ELF-1 (cell line): ENCODE data around the gene FAM72A.
"Not testable (repeated sequence)": the region's sequence is repeated elsewhere in the genome, so short reads cannot be mapped to it uniquely, and the experiment has no call there.

Experiments used
- DNase-seq: peaks from one replicate; pipeline ENCODE4 v3.0.0-alpha.2; 2016; ENCODE audit warnings: low read depth, low spot score

FAM72A gene

DNA sequence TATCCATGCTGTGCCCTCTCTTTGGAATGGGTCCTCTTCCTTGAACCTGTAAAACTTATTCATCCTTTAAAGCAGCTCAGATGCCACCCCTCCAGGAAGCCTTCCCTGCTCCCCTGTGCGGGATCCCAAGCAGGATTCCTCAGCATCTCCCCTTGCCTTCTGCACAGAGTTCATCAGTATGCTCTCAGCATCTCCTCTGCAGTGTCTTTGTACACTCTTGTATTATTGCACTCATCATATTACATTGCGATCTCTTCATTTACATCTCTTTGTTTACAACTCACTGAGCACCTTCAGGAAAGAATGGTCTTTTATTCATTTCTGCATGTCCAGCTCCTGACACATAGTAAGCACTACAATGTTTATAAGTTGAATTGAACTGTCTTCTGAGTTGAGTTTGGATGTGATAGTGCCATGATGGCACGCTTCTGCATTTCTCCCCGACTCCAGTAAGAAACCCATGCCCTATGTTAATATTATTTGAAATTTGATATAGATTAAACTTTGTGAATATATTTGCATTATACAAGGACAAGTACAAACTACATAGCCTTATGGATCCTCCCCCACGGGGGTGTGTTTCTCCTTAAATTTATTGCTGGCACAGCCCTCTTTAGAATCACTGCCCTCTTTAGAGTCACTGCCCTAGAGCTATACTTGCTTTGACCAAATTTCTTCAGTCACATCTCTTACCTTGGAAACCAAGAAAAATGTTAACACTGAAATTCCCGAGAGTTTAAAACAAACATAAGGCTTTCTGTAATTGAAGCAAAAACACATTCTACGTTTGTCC lies 13.2 kb upstream of the FAM72A start:
- not testable (repeated sequence) for DNase-seq

- not testable (repeated sequence) for DNase-seq
These were observed 8.2 kb upstream of the FAM72A start for GRCh38 chr1:206210802-206211201.

- not testable (repeated sequence) for DNase-seq
These were observed 2.9 kb upstream of the FAM72A start for GRCh38 chr1:206205569-206205968.

DNA sequence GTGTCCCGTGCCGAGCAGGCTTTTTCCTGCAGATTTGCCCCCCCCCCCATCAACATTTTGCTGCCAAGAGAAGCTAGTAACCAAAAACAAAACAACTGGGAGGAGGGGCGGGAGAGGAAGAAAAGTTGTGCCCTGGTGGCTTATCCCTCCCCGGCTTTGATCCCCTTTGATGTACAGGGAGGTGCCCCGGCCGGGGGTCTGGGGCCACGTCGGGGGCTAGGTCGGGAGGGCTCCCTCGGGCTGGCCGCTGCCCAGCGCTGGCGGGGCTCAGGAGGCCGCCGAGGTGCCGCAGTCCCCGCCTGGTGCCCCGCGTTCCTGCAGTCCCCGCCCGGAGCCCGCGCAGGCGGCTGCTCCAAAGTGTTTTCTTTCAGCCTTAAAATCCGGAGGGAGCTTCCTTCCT lies 2.2 kb upstream of the FAM72A start:
- DNase-seq, result peak; percentile 30

GRCh38 chr1:206204159-206204511 lies 1.5 kb upstream of the FAM72A start:
- DNase-seq, result not testable (repeated sequence)

DNA sequence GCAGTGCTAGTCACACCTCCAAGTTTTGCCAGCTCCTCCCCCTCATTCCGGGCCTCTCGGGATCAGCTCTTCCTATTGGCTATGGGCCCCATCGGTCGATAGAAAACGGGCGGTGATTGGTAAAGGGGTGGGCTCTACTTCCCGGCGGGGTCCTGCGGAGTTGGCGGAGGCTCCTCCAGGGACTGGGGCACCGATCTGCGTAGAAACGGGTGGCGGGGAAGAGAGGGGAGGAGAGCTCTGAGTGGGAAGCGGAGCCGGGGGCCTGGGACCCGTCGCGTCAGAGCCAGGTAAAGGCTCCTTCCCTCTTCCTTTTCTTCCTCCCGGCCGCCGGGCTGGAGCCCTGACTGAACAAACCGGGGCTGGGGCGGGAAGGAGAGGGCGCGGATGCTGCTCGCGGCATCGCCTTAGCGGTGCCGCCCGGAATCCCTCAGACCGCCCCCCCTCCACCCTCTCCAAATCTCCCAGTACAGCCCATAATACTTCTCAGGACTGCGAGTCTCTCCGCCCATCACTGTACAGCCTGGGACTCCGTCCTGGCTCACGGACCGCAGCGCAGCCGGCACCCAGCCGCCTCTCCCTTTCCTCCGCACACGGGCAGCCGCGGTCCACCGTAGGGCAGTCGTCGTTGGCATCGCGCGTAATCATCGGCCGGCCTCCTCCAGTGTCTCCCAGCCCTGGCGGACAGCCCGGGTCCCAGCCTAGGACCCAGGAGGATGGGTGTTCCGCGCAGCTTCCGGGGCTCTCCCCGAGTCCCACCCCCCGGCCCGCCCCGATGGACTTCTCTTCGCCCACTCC lies 922 bp upstream of the FAM72A start, which contains the start of gene SRGAP2:
TSS of gene SRGAP2 (plus strand) at position 178 of the 795 bp plus-strand sequence. CDS start 2,430 bp downstream, outside the sequence.
- peak; percentile 64 for DNase-seq

DNA sequence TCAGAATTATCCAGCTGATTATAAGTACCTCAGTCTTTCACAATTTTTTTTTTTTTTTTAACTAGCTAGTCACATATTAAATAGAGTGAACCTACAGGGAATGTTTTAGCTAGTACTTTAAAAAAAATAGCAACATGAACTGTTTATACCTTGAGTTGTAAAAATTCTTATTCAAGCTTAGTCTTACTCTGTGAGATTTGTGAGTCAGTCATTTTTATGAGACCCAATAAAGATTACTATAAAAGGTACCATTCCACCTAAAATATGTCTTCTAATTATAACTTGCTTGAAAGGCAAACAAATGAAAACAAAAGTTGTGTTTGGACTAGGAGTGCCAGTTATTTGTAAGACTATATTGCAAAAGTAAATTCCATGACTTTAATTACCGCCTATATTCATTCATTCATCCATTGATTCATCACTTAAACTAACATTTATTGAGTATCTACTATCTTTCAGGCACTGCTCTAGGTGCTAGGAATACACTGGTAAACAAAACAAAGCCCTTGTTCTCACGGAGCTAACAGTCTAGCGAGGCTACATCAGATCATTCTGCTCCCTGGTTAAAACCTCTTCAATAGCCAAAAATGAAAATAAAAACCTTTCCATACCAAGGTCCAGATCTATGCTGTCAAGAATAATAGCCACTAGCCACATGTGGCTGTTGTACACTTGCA lies 5.8 kb downstream of the FAM72A start:
- not testable (repeated sequence) for DNase-seq

DNA sequence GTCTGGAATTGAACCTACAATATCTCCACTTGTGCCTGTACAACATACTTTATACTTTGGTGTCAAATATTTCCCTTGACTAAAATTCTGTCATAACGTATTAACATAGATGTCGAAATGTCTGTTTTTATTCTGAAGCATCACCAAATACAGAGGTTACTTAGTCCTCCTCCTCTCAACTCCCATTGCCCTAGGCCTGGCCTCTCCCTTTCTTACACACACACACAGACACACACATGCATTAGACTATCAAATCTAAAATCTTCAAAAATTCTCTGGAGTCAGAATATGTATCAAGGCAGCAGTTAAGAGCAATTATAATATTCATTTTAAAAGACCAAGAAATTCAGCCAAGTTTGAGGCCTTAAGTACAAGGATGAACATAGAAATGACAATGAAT lies 7.5 kb downstream of the FAM72A start:
- DNase-seq, result not testable (repeated sequence)

- DNase-seq, result not testable (repeated sequence)
These were observed 15.8 kb downstream of the FAM72A start for GRCh38 chr1:206186826-206187225.

- DNase-seq, result not testable (repeated sequence)
These were observed 16.9 kb downstream of the FAM72A start for GRCh38 chr1:206185778-206186177.

DNA sequence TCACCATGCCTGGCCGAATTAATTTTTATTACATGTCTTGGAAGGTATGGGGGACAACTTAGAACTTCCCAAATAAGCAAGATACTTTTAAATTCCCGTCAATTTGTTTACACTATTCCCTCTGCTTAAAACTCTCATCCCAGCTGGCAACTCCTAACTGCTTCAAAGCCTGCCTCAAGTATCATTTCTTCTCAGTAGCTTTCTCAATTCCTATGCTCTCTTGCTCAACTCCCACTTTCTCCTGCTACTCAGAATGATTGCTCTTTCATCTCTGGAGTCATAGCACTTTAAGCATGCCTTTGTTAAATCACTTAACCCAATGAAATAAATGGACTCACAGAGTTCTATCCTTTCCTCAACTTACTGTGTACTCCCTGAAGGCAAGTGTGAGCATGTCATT lies 18.9 kb downstream of the FAM72A start:
- not testable (repeated sequence) for DNase-seq

DNA sequence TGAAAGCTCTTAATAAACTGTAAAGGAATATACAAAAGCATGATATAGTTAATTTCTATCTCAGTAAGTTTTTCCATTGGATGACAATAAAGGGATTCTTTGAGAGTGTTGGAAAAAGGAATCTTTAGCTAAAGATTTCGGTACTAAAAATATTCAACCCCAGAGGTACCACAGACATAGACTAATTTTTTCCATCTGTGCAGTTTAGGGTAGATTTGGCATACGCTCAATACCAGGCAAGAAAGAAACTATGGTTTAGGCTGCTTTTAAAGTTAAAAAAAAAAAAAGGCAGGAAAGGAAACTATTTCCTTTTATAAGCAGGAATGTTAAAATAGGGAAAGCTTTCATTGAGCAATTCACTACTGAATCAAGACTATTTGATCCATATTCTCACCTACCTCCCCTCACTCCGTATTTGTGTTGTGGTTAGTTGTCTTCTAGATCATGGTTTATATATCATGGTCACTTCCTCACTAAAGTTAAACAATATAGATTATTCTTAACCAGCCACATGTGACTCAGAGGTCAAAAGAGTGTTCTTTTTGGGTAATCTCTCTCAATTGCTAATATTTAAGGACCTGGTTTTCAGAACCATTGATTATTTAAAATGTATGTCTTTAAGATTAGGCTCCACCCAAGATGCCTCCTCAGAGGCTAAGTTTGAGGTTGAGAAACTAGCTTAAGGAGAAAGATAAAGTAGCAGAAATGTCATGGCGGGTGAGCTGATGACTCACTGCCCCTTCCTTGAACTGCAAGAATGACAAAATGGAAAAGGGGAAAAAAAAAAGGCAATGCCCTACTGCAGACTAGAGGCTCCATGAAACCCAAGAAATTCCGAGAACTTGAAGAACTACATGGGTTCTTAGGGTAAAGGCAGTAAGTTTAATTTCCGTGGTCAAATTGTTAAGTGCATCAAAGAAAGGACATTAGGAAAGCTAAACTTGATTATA lies 20.0 kb downstream of the FAM72A start:
- DNase-seq, result not testable (repeated sequence)

GRCh38 chr1:206179666-206180065 lies 23.0 kb downstream of the FAM72A start:
- DNase-seq, result not testable (repeated sequence)

DNA sequence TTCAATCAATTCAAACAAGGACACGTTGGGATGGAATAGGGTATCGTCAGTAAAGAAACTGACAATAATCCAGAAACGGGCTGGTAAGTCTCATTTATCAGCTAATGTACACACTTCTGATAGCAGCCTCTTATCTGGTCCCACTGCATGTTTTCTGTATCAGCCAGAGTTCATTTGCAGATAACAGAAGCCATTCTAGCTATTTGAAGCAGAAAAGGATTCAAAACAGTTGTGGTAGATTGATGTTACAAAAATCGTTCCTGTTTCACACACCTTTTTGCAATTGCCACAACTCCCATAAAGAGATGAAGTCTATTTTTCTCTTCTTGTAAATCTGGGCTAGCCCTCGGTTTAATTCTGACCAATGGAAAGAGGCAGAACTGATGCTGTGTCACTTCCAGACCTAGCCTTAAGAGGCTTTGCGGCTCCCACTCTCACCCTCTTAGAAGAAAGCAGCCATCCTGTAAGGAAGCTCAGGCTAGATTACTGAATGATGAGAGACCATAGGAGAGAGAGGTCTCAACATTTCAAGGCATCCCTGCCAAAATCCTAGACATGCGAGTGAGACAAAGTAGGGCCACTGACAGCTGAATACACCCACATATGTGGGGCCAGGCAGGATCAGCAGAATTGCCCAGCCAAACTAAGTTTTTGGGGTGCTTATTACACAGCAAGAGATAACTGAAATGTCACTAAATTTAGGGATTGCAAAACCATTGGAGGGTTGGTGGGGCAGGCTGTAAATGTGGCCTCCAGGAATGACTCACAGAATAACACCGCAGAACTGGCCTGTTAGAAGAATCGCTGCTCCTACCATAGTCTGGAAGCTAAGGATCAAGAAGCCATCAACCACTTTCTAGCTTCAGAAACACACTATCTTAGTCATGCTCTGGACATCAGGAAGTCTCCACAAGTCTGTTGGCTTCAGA lies 24.3 kb downstream of the FAM72A start:
- peak; percentile 15 for DNase-seq

DNA sequence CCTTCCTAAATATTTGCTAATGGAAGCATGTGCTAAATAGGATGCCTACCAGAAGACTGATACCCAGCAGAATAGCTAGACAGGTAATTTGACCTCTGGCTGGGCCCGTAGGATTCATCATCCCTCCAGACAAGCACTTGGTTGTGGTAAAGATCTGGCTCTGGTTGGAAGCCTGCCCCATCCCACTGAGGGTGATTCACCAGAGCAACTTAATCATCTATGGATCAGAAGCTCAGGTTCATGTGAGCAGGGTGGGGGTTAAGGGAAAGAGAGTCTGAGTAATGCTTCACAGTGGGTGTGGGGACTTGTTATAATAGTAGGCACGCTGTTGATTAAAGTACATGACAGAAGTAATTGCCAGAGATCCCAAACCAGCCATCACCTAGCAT lies 26.5 kb downstream of the FAM72A start:
- not testable (repeated sequence) for DNase-seq

DNA sequence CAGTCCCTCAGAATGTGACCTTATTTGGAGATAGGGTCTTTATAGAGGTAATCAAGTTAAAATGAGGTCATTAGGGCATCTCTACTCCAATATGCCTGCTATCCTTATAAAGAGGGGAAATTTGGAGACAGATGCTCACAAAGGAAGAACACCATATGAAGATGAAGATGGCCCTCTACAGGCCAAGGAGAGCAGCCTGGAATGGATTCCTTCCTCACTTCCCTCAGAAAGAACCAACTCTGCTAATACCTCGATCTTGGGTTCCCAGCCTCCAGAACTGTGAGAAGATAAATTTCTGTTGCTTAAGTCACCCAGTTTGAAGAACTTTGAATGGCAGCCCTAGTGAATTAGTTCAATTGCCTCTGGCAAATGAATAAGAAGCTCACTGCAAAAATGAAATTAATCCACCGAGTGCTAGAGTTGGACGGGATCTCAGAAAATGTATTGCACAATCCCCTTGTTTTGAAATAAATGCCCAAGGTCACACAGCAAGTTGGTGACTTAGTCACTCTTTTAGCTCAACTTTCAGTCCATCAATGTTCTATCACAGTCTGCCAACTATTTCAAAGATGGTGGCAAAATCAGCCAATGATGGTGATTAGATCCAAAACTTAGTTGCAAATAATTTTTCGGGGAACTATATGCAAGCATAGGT lies 27.1 kb downstream of the FAM72A start:
- DNase-seq, result peak; percentile 6

DNA sequence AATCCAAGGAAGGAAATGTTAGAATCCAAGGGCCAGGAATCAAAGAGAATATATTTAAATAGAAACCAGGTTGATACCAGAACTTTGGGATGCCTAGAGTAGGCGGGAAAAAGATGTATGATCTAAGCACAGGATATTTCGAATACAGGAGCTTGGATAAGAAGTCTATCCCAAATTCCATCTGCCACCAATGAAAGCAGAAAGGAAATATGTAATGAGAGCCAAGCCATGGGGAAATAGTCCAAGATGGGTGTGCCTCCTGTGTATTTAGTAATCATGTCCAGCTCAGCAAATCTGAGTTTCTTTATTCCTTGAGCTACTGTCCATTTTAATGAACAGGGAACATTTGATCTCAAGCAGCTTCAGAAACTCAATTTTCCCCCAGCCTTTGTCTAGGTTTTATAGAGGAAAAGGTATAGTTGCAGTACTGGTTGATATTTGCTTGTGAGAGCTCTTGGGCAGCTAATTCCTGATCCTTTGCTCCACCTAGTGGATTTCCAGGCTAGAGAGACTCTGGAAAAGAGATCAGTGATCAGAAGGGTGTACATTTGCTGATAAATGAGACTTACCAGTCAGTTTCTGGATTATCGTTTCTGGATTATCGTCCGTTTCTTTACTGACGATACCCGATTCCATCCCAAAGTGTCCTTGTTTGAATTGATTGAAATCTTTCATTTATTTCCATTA lies 28.3 kb downstream of the FAM72A start:
- not testable (repeated sequence) for DNase-seq

- DNase-seq, result not testable (repeated sequence)
These were observed 29.4 kb downstream of the FAM72A start for GRCh38 chr1:206173110-206173719.
